Activated CD8-positive, alpha-beta memory T cell treated with anti-CD3 and anti-CD28 coated beads, Interleukin-2, amount 10 ng/mL, durations not matched to agents 7 days and 5 days (primary cell): ENCODE measurements around the gene GFM1. TPM values are rescaled to one million over a fixed set of nuclear protein-coding genes. Genes with fewer than 3 reads are reported as not detected.

ENCODE experiments used
- ATAC-seq: fragments of 150-1000 bp; cut with Tn5 transposase; one replicate; pipeline ENCODE4 v1.10.0; 2021; ENCODE audit warnings: moderate library complexity
- CTCF ChIA-PET: fragments of 350-600 bp; sonication (Branson Sonifier 250); formaldehyde crosslinking; loops from one replicate; lab custom pipeline; 2021; ENCODE audit warnings: antibody characterized with exemption; lab: Charles Lee
- DNase-seq: peaks from one replicate; pipeline ENCODE4 v3.0.0-alpha.2; 2020
- H3K27ac Mint-ChIP-seq: one replicate; pipeline ENCODE4 v1.8.0; 2021; ENCODE audit warnings: mild to moderate bottlenecking, mixed read lengths
- H3K27me3 Mint-ChIP-seq: one replicate; pipeline ENCODE4 v1.8.0; 2021; ENCODE audit warnings: mixed read lengths
- H3K36me3 Mint-ChIP-seq: one replicate; pipeline ENCODE4 v1.8.0; 2021; ENCODE audit warnings: mild to moderate bottlenecking, mixed read lengths
- H3K4me1 Mint-ChIP-seq: one replicate; pipeline ENCODE4 v1.8.0; 2021; ENCODE audit warnings: mixed read lengths
- H3K4me3 Mint-ChIP-seq: one replicate; pipeline ENCODE4 v1.8.0; 2021; ENCODE audit warnings: mild to moderate bottlenecking, moderate library complexity, mixed read lengths
- H3K9me3 Mint-ChIP-seq: one replicate; pipeline ENCODE4 v1.8.0; 2022; ENCODE audit warnings: low read depth, mixed read lengths
- total RNA-seq, 2 experiments: library from RNA; stranded (reverse); gene quantifications; one replicate each; pipeline ENCODE4 v1.2.3, GENCODE V29; 2021

GFM1 gene
- total RNA-seq, 2 experiments from 2014 or later = 39.4 to 50.9 TPM

GRCh38 chr3:158735296-158736033, 91.1 kb downstream of the GFM1 start:
- Mint-ChIP-seq H3K9me3 (peaks cover 3% of the 10 kb centered on the region), H3K27ac (no peak overlapping the region), H3K4me3 (no peak overlapping the region), H3K27me3 (peaks cover 2% of the 10 kb centered on the region), H3K4me1 (peaks cover 5% of the 10 kb centered on the region), H3K36me3 (peaks cover 2% of the 10 kb centered on the region)
- no peak for ATAC-seq
- CTCF ChIA-PET = interaction anchor here (0.6 to 1.1 kb wide), 3 partner anchors 8 to 56 kb away, joined by 3 to 4 read pairs (median 3); no protein-coding TSS in a partner anchor
- no peak for DNase-seq

- Mint-ChIP-seq H3K4me1 (peaks cover 7% of the 10 kb centered on the region), H3K36me3 (peaks cover 2% of the 10 kb centered on the region), H3K27ac (no peak overlapping the region), H3K4me3 (no peak overlapping the region), H3K27me3 (no peaks in the 10 kb centered on the region), H3K9me3 (peaks cover 3% of the 10 kb centered on the region)
- CTCF ChIA-PET = interaction anchor here (1.6 kb wide), 1 partner anchor 10 kb away, joined by 4 read pairs; no protein-coding TSS in a partner anchor
- ATAC-seq (no peak), DNase-seq (no peak)
These were observed 93.1 kb downstream of the GFM1 start for GRCh38 chr3:158737410-158737809.

- Mint-ChIP-seq H3K9me3 (peaks cover 3% of the 10 kb centered on the region), H3K27ac (no peak overlapping the region), H3K27me3 (no peaks in the 10 kb centered on the region), H3K36me3 (peaks cover 2% of the 10 kb centered on the region), H3K4me3 (no peak overlapping the region), H3K4me1 (peaks cover 11% of the 10 kb centered on the region)
- DNase-seq (no peak), ATAC-seq (no peak)
- CTCF ChIA-PET = interaction anchor here (1.6 kb wide), 1 partner anchor 11 kb away, joined by 4 read pairs; no protein-coding TSS in a partner anchor
These were observed 93.8 kb downstream of the GFM1 start for GRCh38 chr3:158737976-158738615.

- Mint-ChIP-seq H3K9me3 (peaks cover 3% of the 10 kb centered on the region), H3K27me3 (no peaks in the 10 kb centered on the region), H3K4me3 (no peak overlapping the region), H3K4me1 (peaks cover 11% of the 10 kb centered on the region), H3K27ac (no peak overlapping the region), H3K36me3 (peaks cover 2% of the 10 kb centered on the region)
- ATAC-seq (no peak), DNase-seq (no peak)
- CTCF ChIA-PET = interaction anchor here (1.6 kb wide), 1 partner anchor 11 kb away, joined by 4 read pairs; no protein-coding TSS in a partner anchor
These were observed 94.3 kb downstream of the GFM1 start for GRCh38 chr3:158738653-158739052.

GRCh38 chr3:158739078-158739477, 94.8 kb downstream of the GFM1 start:
- Mint-ChIP-seq H3K9me3 (peaks cover 3% of the 10 kb centered on the region), H3K4me3 (no peak overlapping the region), H3K4me1 (peaks cover 11% of the 10 kb centered on the region), H3K27ac (no peak overlapping the region), H3K36me3 (peaks cover 2% of the 10 kb centered on the region), H3K27me3 (no peaks in the 10 kb centered on the region)
- DNase-seq (no peak), ATAC-seq (no peak)
- CTCF ChIA-PET = interaction anchor here (1.6 kb wide), 1 partner anchor 12 kb away, joined by 4 read pairs; no protein-coding TSS in a partner anchor

- no peak for DNase-seq
- H3K9me3 Mint-ChIP-seq = peaks cover 3% of the 10 kb centered on the region
- H3K27ac Mint-ChIP-seq = no peak overlapping the region
- peaks cover 11% of the 10 kb centered on the region for H3K4me1 Mint-ChIP-seq
- H3K4me3 Mint-ChIP-seq = no peak overlapping the region
- H3K27me3 Mint-ChIP-seq = no peaks in the 10 kb centered on the region
- CTCF ChIA-PET = no interaction called here
- peaks cover 2% of the 10 kb centered on the region for H3K36me3 Mint-ChIP-seq
- ATAC-seq = no peak
These were observed 95.3 kb downstream of the GFM1 start for GRCh38 chr3:158739661-158740060.

Other genes starting within 250 kb of the GFM1 start
- 1 to 10 TPM; 2.4 to 3.3 TPM for gene MLF1, start 73.3 kb upstream of the GFM1 start, total RNA-seq
- gene LXN, start 28.1 kb downstream of the GFM1 start, total RNA-seq = 1 to 10 TPM; 6.7 to 7.5 TPM
- not detected for gene RARRES1, start 87.9 kb downstream of the GFM1 start, total RNA-seq
- 10 to 100 TPM; 19.4 to 20.6 TPM for gene MFSD1, start 157.5 kb downstream of the GFM1 start, total RNA-seq